ENCODE results near the gene ATP2C2. TPM values are rescaled to one million over a fixed set of nuclear protein-coding genes. Genes with fewer than 3 reads are reported as not detected.

The ATP2C2 gene
- polyA plus RNA-seq, 4 donors, result 4.0 to 45.7 (median 15.6) TPM

- 92 to 94% (median 93%) methylated on average over 13 of the region's 13 CpGs for WGBS, 3 donors
- H3K4me3 ChIP-seq (ENCODE audit: low read depth in 1 of 3, low read length in 3 of 3), result no peak overlapping the region
- FAIRE-seq, result no peak
Measured at GRCh38 chr16:84500531-84500930, 132.2 kb downstream of the ATP2C2 start.

GRCh38 chr16:84501077-84501735, 132.9 kb downstream of the ATP2C2 start:
- H3K27ac ChIP-seq (ENCODE audit: low read depth in 1 of 3, low read length in 2 of 3), result peak overlapping the region in 2 of 3 donors; percentile 66 to 67
- no peak for FAIRE-seq

More at GRCh38 chr16:84500531-84500930, 132.2 kb downstream of the ATP2C2 start:
- Histone ChIP-seq H3K4me1 (ENCODE audit: control insufficient read depth in 3 of 3, insufficient read depth in 2 of 3, low read depth in 1 of 3, low read length in 2 of 3) (peaks cover 2 to 20% (median 7%) of the 10 kb centered on the region in 3 donors), H3K9me3 (ENCODE audit: control insufficient read depth in 2 of 2, insufficient read depth in 1 of 2, low read depth in 1 of 2, low read length in 1 of 2) (no peaks in the 10 kb centered on the region), H3K27ac (ENCODE audit: low read depth in 1 of 3, low read length in 2 of 3) (no peak overlapping the region), H3K27me3 (ENCODE audit: control insufficient read depth in 3 of 3, insufficient read depth in 3 of 3, low read length in 3 of 3) (no peaks in the 10 kb centered on the region), H3K36me3 (ENCODE audit: control insufficient read depth in 3 of 3, insufficient read depth in 2 of 3, low read depth in 1 of 3, low read length in 3 of 3) (peaks cover 2 to 43% (median 12%) of the 10 kb centered on the region in 3 donors)
- no peak for DNase-seq

GRCh38 chr16:84502075-84502474, 133.7 kb downstream of the ATP2C2 start:
- Histone ChIP-seq H3K27ac (ENCODE audit: low read depth in 1 of 3, low read length in 2 of 3) (no peak overlapping the region), H3K4me3 (ENCODE audit: low read depth in 1 of 3, low read length in 3 of 3) (no peak overlapping the region), H3K27me3 (ENCODE audit: control insufficient read depth in 3 of 3, insufficient read depth in 3 of 3, low read length in 3 of 3) (no peaks in the 10 kb centered on the region), H3K36me3 (ENCODE audit: control insufficient read depth in 3 of 3, insufficient read depth in 2 of 3, low read depth in 1 of 3, low read length in 3 of 3) (peaks cover 0 to 28% (median 7%) of the 10 kb centered on the region in 3 donors), H3K9me3 (ENCODE audit: control insufficient read depth in 2 of 2, insufficient read depth in 1 of 2, low read depth in 1 of 2, low read length in 1 of 2) (no peaks in the 10 kb centered on the region), H3K4me1 (ENCODE audit: control insufficient read depth in 3 of 3, insufficient read depth in 2 of 3, low read depth in 1 of 3, low read length in 2 of 3) (peaks cover 2 to 20% (median 7%) of the 10 kb centered on the region in 3 donors)
- FAIRE-seq, result no peak
- no peak for DNase-seq
- 89 to 97% (median 96%) methylated on average over 13 of the region's 13 CpGs for WGBS, 3 donors

More at GRCh38 chr16:84501077-84501735, 132.9 kb downstream of the ATP2C2 start:
- Histone ChIP-seq H3K9me3 (ENCODE audit: control insufficient read depth in 2 of 2, insufficient read depth in 1 of 2, low read depth in 1 of 2, low read length in 1 of 2) (no peaks in the 10 kb centered on the region), H3K36me3 (ENCODE audit: control insufficient read depth in 3 of 3, insufficient read depth in 2 of 3, low read depth in 1 of 3, low read length in 3 of 3) (peaks cover 0 to 36% (median 10%) of the 10 kb centered on the region in 3 donors), H3K27me3 (ENCODE audit: control insufficient read depth in 3 of 3, insufficient read depth in 3 of 3, low read length in 3 of 3) (no peaks in the 10 kb centered on the region), H3K4me3 (ENCODE audit: low read depth in 1 of 3, low read length in 3 of 3) (no peak overlapping the region), H3K4me1 (ENCODE audit: control insufficient read depth in 3 of 3, insufficient read depth in 2 of 3, low read depth in 1 of 3, low read length in 2 of 3) (peaks cover 2 to 20% (median 7%) of the 10 kb centered on the region in 3 donors)
- peak; percentile 58 to 96 for DNase-seq
- WGBS, 3 donors, result 29 to 65% (median 43%) methylated on average over 11 to 12 of the region's 12 CpGs

GRCh38 chr16:84502581-84502980, 134.2 kb downstream of the ATP2C2 start:
- DNase-seq, result no peak
- H3K4me1 ChIP-seq (ENCODE audit: control insufficient read depth in 3 of 3, insufficient read depth in 2 of 3, low read depth in 1 of 3, low read length in 2 of 3), result peaks cover 2 to 20% (median 7%) of the 10 kb centered on the region in 3 donors
- WGBS, 3 donors, result 88 to 95% (median 93%) methylated on average over 6 of the region's 6 CpGs
- H3K27ac ChIP-seq (ENCODE audit: low read depth in 1 of 3, low read length in 2 of 3), result no peak overlapping the region
- H3K4me3 ChIP-seq (ENCODE audit: low read depth in 1 of 3, low read length in 3 of 3), result no peak overlapping the region
- peaks cover 0 to 23% (median 3%) of the 10 kb centered on the region in 3 donors for H3K36me3 ChIP-seq (ENCODE audit: control insufficient read depth in 3 of 3, insufficient read depth in 2 of 3, low read depth in 1 of 3, low read length in 3 of 3)
- FAIRE-seq, result no peak
- no peaks in the 10 kb centered on the region for H3K27me3 ChIP-seq (ENCODE audit: control insufficient read depth in 3 of 3, insufficient read depth in 3 of 3, low read length in 3 of 3)
- H3K9me3 ChIP-seq (ENCODE audit: control insufficient read depth in 2 of 2, insufficient read depth in 1 of 2, low read depth in 1 of 2, low read length in 1 of 2), result no peaks in the 10 kb centered on the region

GRCh38 chr16:84503751-84504395, 135.5 kb downstream of the ATP2C2 start:
- DNase-seq (no peak), FAIRE-seq (no peak)
- Histone ChIP-seq H3K27me3 (ENCODE audit: control insufficient read depth in 3 of 3, insufficient read depth in 3 of 3, low read length in 3 of 3) (no peaks in the 10 kb centered on the region), H3K4me3 (ENCODE audit: low read depth in 1 of 3, low read length in 3 of 3) (peak overlapping the region; percentile 67 to 85 (median 85)), H3K36me3 (ENCODE audit: control insufficient read depth in 3 of 3, insufficient read depth in 2 of 3, low read depth in 1 of 3, low read length in 3 of 3) (peaks cover 0 to 18% (median 0%) of the 10 kb centered on the region in 3 donors), H3K27ac (ENCODE audit: low read depth in 1 of 3, low read length in 2 of 3) (peak overlapping the region in 1 of 3 donors; percentile 58), H3K9me3 (ENCODE audit: control insufficient read depth in 2 of 2, insufficient read depth in 1 of 2, low read depth in 1 of 2, low read length in 1 of 2) (no peaks in the 10 kb centered on the region), H3K4me1 (ENCODE audit: control insufficient read depth in 3 of 3, insufficient read depth in 2 of 3, low read depth in 1 of 3, low read length in 2 of 3) (peaks cover 2 to 20% (median 7%) of the 10 kb centered on the region in 3 donors)
- 38 to 42% (median 39%) methylated on average over 13 of the region's 13 CpGs for WGBS, 3 donors

- Histone ChIP-seq H3K9me3 (ENCODE audit: control insufficient read depth in 2 of 2, insufficient read depth in 1 of 2, low read depth in 1 of 2, low read length in 1 of 2) (no peaks in the 10 kb centered on the region), H3K27me3 (ENCODE audit: control insufficient read depth in 3 of 3, insufficient read depth in 3 of 3, low read length in 3 of 3) (no peaks in the 10 kb centered on the region), H3K4me3 (ENCODE audit: low read depth in 1 of 3, low read length in 3 of 3) (peak within 1 kb of the TSS; percentile 67 to 85 (median 85)), H3K4me1 (ENCODE audit: control insufficient read depth in 3 of 3, insufficient read depth in 2 of 3, low read depth in 1 of 3, low read length in 2 of 3) (peaks cover 2 to 25% (median 5%) of the 10 kb centered on the region in 3 donors), H3K36me3 (ENCODE audit: control insufficient read depth in 3 of 3, insufficient read depth in 2 of 3, low read depth in 1 of 3, low read length in 3 of 3) (peaks cover 0 to 15% (median 0%) of the 10 kb centered on the region in 3 donors), H3K27ac (ENCODE audit: low read depth in 1 of 3, low read length in 2 of 3) (peak within 1 kb of the TSS; percentile 58 to 91 (median 62))
- 1 to 2% (median 2%) methylated on average over 30 to 45 of the region's 45 CpGs for WGBS, 3 donors
- no peak for FAIRE-seq
- peak; percentile 99 to 100 for DNase-seq
Measured at GRCh38 chr16:84504420-84505248, 136.3 kb downstream of the ATP2C2 start, which contains the start of gene MEAK7. TSS of gene MEAK7 (minus strand) at chr16:84504659. CDS start at chr16:84498086, 6,573 bp downstream.

DNA sequence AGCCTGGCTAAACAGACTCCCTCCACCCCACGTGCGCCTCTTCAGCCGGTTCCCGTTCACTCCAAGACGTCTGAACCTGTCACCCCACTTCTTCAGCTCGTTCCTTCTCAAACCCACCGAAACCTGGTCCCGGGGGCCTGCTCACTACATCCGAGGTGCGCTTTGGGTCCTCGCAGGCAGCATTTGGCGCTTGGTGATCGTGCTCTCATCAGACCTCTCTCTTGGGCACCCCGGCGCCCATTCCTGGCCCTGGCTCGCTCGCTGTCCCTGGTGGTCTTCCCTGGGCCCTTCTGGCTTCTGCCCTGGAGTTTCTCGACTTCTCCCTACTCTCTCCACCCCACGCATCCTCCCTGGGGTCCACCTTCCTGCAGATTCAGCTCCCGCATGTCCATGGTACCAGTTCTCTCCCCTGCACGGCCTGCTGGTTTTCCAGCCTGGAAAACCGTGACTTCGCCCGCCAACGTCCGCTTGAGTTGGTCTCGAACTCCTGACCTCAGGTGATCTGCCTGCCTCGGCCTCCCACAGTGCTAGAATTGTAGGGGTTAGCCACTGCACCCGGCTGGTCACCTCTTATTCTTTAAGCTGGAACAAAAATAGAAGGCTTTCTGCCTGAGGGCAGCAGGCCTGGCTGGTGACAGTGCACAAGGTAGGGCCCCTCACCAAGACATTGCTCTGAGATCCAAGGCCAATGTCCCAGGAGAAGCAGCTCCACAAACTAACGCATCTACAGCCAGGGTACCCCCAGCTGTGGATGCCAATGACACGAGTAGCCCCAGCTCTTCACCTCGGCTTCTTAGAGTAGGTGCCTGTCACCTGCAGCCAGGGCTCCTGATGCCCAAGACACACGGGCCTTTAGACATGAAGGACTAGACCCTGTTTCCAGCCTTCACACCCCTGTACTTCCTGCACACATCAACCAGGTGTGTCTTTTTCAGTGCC, 137.2 kb downstream of the ATP2C2 start:
- H3K4me3 ChIP-seq (ENCODE audit: low read depth in 1 of 3, low read length in 3 of 3), result peak overlapping the region; percentile 12 to 85 (median 18)
- no peak for FAIRE-seq
- peak overlapping the region; percentile 33 to 76 (median 62) for H3K27ac ChIP-seq (ENCODE audit: low read depth in 1 of 3, low read length in 2 of 3)
- H3K9me3 ChIP-seq (ENCODE audit: control insufficient read depth in 2 of 2, insufficient read depth in 1 of 2, low read depth in 1 of 2, low read length in 1 of 2), result no peaks in the 10 kb centered on the region
- peaks cover 0 to 9% (median 0%) of the 10 kb centered on the region in 3 donors for H3K36me3 ChIP-seq (ENCODE audit: control insufficient read depth in 3 of 3, insufficient read depth in 2 of 3, low read depth in 1 of 3, low read length in 3 of 3)
- H3K4me1 ChIP-seq (ENCODE audit: control insufficient read depth in 3 of 3, insufficient read depth in 2 of 3, low read depth in 1 of 3, low read length in 2 of 3), result peaks cover 2 to 24% (median 5%) of the 10 kb centered on the region in 3 donors
- WGBS, 3 donors, result 64 to 70% (median 65%) methylated on average over 33 of the region's 33 CpGs
- DNase-seq, result no peak
- H3K27me3 ChIP-seq (ENCODE audit: control insufficient read depth in 3 of 3, insufficient read depth in 3 of 3, low read length in 3 of 3), result no peaks in the 10 kb centered on the region

Data from small intestine (tissue), 7 donors.